Esophagus squamous epithelium (tissue), 5 donors: ENCODE results near the gene BTBD10. TPM values are rescaled to one million over a fixed set of nuclear protein-coding genes. Genes with fewer than 3 reads are reported as not detected.

Experiments used
- DNase-seq: peaks from one replicate; lab custom pipeline; 2025; lab: John Stamatoyannopoulos, UW
- H3K27ac ChIP-seq, 4 donors: fragments of 200-600 bp; sonication (generic); one replicate each; pipeline ENCODE4 v1.5.1; 2016 to 2019; ENCODE audit warnings: mild to moderate bottlenecking in 1 of 4
- H3K27me3 ChIP-seq, 4 donors: fragments of 200-600 bp; sonication (generic); 1 replicate in 3 of 4; 2 replicates in 1 of 4; pipeline versions ENCODE4 v1.5.1 to v1.6.0; 2017 to 2021; ENCODE audit warnings: antibody characterized with exemption in 1 of 4
- H3K36me3 ChIP-seq, 3 donors: fragments of 200-600 bp; sonication (generic); one replicate each; pipeline ENCODE4 v1.5.1; 2016 to 2019
- H3K4me1 ChIP-seq, 3 donors: fragments of 200-600 bp; sonication (generic); one replicate each; pipeline ENCODE4 v1.5.1; 2017 to 2019
- H3K4me3 ChIP-seq, 4 donors: fragments of 200-600 bp; sonication (generic); 1 replicate in 3 of 4; 2 replicates in 1 of 4; pipeline ENCODE4 v1.5.1; 2016 to 2019; ENCODE audit warnings: mild to moderate bottlenecking in 2 of 4, moderate library complexity in 1 of 4
- H3K9me3 ChIP-seq, 3 donors: fragments of 200-600 bp; sonication (generic); one replicate each; pipeline ENCODE4 v1.5.1; 2016 to 2019
- POLR2A ChIP-seq, 4 donors: fragments of 450-650 bp; IDR thresholded peaks; one replicate each; pipeline ENCODE4 v1.6.1; 2017; ENCODE audit warnings: antibody characterized with exemption in 4 of 4, mild to moderate bottlenecking in 4 of 4, moderate library complexity in 3 of 4
- WGBS, 2 donors: methylation state at CpG; one replicate each; pipeline ENCODE4 v1.1.5; 2018; 5-methylcytosine and 5-hydroxymethylcytosine counted together
- intact Hi-C: fragments of 100-400 bp; cut with DNase I; formaldehyde crosslinking; loops from one replicate; pipeline ENCODE4 v1.15.0; 2022
- total RNA-seq, 4 donors: library from RNA; depleted of rRNA; stranded (reverse); fragments of >200 nt; gene quantifications; one replicate each; pipeline ENCODE4 v1.1.0, GENCODE V29; 2016
- TF ChIP-seq, protein P1 (sequence below), 6 experiments: fragments of 450-650 bp in 4 of 6; fragments of 200-600 bp in 2 of 6; sonication (generic) in 2 of 6; IDR thresholded peaks; one replicate each; pipeline ENCODE4 v1.5.1; 2016 to 2019; ENCODE audit warnings: antibody characterized with exemption in 6 of 6, mild to moderate bottlenecking in 4 of 6, moderate library complexity in 4 of 6
- donor health status: DM: yes; HTN: yes; CAD: no.

The BTBD10 gene
- total RNA-seq, 4 donors from 2014 or later: 45.3 to 56.7 (median 54.0) TPM

DNA sequence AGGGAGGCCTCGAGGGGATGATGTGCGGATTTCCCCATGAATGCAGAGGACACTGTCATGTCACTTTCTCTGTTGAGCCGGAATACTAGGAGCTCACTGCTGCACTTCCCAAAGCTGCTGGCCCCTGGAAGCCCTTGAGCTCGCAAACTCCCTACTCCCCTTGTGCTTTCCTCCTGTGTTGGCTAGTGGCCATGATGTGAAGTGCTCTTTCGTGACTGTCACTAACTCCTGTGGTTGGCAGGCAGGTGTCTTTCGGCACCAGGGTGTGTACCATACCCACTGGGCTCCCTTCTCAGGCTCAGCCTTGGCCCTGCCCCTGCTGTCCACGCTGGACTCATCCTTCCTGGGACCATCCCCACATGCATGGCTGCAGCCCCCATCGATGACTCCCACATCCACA lies 86.2 kb downstream of the BTBD10 start:
- no peaks in the 10 kb centered on the region for H3K4me1 ChIP-seq
- 94 to 98% methylated on average over 6 of the region's 8 CpGs for WGBS, 2 donors
- no peaks in the 10 kb centered on the region for H3K9me3 ChIP-seq
- peaks cover 15 to 100% (median 45%) of the 10 kb centered on the region in 3 donors for H3K36me3 ChIP-seq
- H3K4me3 ChIP-seq: no peak overlapping the region
- no peak for DNase-seq
- H3K27me3 ChIP-seq: no peaks in the 10 kb centered on the region
- no peak overlapping the region for H3K27ac ChIP-seq
- TF ChIP-seq POLR2A (IDR thresholded peaks at IDR 0.05): no peak
- TF ChIP-seq, protein P1, sequence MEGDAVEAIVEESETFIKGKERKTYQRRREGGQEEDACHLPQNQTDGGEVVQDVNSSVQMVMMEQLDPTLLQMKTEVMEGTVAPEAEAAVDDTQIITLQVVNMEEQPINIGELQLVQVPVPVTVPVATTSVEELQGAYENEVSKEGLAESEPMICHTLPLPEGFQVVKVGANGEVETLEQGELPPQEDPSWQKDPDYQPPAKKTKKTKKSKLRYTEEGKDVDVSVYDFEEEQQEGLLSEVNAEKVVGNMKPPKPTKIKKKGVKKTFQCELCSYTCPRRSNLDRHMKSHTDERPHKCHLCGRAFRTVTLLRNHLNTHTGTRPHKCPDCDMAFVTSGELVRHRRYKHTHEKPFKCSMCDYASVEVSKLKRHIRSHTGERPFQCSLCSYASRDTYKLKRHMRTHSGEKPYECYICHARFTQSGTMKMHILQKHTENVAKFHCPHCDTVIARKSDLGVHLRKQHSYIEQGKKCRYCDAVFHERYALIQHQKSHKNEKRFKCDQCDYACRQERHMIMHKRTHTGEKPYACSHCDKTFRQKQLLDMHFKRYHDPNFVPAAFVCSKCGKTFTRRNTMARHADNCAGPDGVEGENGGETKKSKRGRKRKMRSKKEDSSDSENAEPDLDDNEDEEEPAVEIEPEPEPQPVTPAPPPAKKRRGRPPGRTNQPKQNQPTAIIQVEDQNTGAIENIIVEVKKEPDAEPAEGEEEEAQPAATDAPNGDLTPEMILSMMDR (IDR thresholded peaks at IDR 0.05): no peak
- intact Hi-C loops: no loop called here

DNA sequence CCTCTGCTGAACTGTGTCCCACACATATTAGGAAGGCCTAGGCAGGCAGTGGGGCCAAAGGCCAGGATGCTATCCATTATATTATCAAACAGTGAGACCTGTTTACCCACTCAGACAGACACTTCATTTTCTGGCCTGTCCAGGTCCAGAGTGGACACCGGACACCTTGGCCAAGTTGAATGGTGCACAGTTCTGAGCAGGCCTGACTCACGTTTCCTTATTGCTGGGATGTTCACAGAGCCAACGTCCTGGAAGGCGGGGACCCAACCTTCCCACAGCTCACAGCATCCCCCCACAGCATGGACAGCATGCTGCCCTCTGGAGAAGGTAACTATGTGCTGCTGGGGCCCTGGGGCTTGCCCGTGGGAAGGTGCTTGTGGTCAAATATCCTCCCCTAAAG lies 86.6 kb downstream of the BTBD10 start:
- intact Hi-C loops: no loop called here
- no peak for DNase-seq
- no CpG with 5 or more reads among the region's 5 CpGs for WGBS, 2 donors
- H3K4me3 ChIP-seq: no peak overlapping the region
- H3K27ac ChIP-seq: no peak overlapping the region
- peaks cover 15 to 100% (median 46%) of the 10 kb centered on the region in 3 donors for H3K36me3 ChIP-seq
- H3K9me3 ChIP-seq: no peaks in the 10 kb centered on the region
- H3K27me3 ChIP-seq: no peaks in the 10 kb centered on the region
- no peaks in the 10 kb centered on the region for H3K4me1 ChIP-seq
- TF ChIP-seq, protein P1 (IDR thresholded peaks at IDR 0.05): no peak
- TF ChIP-seq POLR2A (IDR thresholded peaks at IDR 0.05): no peak

DNA sequence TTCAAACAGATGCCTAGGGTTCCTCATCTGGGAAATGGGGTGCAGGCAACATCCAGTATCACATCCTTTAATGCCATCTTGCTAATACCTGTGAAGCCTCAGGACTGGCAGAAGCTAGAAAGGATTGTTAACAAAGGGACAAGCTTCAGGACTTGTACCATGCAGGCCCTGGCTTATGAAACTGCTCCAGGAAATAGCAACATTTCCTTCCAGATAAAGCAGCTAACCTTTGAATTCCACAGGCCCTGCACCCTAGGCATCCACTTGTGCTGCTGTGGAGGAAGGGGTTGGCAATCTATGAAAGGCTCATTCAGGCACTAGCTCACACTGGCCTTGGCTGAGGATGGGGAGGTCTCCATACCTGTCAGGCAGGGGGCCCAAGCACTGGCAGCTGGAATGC lies 87.2 kb downstream of the BTBD10 start:
- no peak overlapping the region for H3K27ac ChIP-seq
- TF ChIP-seq, protein P1 (IDR thresholded peaks at IDR 0.05): no peak
- no peaks in the 10 kb centered on the region for H3K27me3 ChIP-seq
- H3K36me3 ChIP-seq: peaks cover 15 to 100% (median 43%) of the 10 kb centered on the region in 3 donors
- no peaks in the 10 kb centered on the region for H3K4me1 ChIP-seq
- no peak for DNase-seq
- no peaks in the 10 kb centered on the region for H3K9me3 ChIP-seq
- intact Hi-C loops: no loop called here
- no peak overlapping the region for H3K4me3 ChIP-seq

DNA sequence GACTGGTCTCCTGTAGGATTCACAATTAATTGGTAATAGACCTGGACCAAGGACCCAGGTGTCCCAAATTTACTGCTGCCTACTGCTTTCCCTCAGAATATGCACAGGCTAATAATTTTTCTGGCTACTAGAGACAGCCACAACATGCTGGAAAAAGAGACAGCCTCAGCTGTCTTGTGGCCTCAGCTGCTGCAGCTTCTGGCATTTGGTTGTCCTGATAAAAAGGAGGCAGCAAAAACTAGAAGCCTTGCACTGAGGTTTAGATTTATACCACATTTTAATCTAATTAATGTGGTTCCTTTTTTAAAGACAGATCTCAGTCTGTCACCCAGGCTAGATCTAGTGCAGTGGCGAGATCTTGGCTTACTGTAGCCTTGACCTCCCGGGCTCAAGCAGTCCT lies 89.8 kb downstream of the BTBD10 start:
- no peaks in the 10 kb centered on the region for H3K9me3 ChIP-seq
- 68 to 95% methylated on average over 2 of the region's 2 CpGs for WGBS, 2 donors
- no peak overlapping the region for H3K27ac ChIP-seq
- no peaks in the 10 kb centered on the region for H3K4me1 ChIP-seq
- TF ChIP-seq POLR2A (IDR thresholded peaks at IDR 0.05): no peak
- TF ChIP-seq, protein P1 (IDR thresholded peaks at IDR 0.05): no peak
- no peak for DNase-seq
- no peaks in the 10 kb centered on the region for H3K27me3 ChIP-seq
- H3K4me3 ChIP-seq: no peak overlapping the region
- peaks cover 12 to 100% (median 39%) of the 10 kb centered on the region in 3 donors for H3K36me3 ChIP-seq
- intact Hi-C loops: no loop called here

DNA sequence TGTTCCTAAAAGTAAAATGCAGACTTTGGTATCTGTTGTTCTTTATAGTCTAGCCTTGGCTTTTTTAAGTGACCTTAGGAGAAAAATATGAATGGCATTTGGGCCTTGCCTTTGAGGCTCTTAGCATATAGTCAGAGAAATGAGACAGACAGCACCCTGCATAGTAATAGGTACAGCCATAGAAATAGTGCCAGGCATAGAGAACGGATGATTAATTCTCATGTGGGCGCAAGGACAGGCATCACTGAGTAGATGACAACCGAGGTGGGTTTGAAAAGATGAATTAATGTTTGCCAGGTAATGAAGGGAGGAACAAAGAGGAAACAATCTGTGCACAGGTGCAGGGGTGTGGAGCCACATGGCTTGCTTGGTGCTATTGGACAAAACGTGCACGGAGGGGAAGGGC lies 95.0 kb downstream of the BTBD10 start:
- no peak for DNase-seq
- Histone ChIP-seq H3K4me1 (no peaks in the 10 kb centered on the region), H3K27ac (no peak overlapping the region), H3K9me3 (no peaks in the 10 kb centered on the region), H3K4me3 (no peak overlapping the region), H3K27me3 (no peaks in the 10 kb centered on the region), H3K36me3 (peaks cover 13 to 99% (median 19%) of the 10 kb centered on the region in 3 donors)
- TF ChIP-seq, protein P1 (IDR thresholded peaks at IDR 0.05): no peak
- no peak for TF ChIP-seq POLR2A (IDR thresholded peaks at IDR 0.05)
- intact Hi-C loops: no loop called here
- WGBS, 2 donors: 76 to 80% methylated on average over 5 of the region's 5 CpGs
